NCI-H446 (cell line): Measurements from ENCODE around the gene IL1RAP.

Source experiments
- DNase-seq, 2 experiments: peaks; one replicate each; lab custom pipeline; 2025; lab: John Stamatoyannopoulos, UW

The IL1RAP gene

DNA sequence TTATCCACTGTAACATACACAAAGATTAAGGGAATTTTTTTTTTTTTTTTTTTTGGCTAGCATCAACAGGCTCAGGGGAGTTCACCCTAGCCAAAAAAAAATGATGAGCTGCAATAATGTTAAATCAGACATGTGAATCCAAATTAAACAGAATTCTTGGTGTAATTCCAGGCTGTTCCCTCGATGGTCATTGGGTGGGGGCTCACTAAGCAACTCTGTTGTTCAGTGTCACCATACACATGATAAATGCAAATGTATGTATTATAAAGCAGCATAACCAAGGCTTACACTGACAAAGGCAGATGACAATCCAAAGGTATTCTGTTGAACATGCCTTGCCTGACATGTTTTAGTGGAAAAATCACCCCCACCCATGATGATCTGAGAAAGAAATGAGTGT lies 29.0 kb downstream of the IL1RAP start:
- DNase-seq = no peak

DNA sequence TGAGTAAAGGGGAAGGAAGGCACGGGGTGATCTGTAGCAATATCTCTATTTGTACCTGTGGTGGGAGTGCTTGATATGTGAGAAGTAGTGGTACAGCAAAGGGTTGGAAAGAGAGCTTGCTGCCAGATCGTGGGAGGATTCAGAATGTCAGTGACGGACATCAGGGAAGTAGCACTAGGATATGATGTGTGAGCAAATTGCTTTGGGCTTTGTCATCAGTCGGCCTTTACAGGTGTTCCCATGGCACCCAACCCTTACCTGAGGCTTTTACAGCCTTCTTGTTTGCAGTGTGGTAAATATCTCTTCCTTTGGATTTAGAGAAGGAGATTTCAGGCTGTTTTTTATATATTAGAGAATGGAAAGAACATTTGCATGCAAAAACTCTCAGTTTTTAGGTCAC lies 29.8 kb downstream of the IL1RAP start:
- DNase-seq = no peak

DNA sequence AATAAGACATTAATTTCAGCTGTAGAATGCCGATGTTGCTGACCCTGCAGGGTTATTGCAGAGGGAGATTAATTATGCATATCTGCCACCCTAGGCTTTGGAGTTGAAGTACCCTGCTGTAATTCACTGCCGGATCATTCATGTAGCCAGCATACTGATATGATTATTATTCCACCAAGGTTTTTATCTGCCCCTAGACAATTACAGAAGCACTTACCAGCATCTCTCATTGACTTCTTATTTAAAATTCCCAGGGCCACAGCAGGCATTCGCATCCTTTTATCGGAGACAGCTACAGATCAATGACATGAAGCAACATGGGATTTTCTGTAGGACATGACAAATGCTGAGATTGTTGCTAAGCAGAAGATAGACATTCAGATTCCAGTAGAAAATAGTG lies 31.3 kb downstream of the IL1RAP start:
- no peak for DNase-seq

DNA sequence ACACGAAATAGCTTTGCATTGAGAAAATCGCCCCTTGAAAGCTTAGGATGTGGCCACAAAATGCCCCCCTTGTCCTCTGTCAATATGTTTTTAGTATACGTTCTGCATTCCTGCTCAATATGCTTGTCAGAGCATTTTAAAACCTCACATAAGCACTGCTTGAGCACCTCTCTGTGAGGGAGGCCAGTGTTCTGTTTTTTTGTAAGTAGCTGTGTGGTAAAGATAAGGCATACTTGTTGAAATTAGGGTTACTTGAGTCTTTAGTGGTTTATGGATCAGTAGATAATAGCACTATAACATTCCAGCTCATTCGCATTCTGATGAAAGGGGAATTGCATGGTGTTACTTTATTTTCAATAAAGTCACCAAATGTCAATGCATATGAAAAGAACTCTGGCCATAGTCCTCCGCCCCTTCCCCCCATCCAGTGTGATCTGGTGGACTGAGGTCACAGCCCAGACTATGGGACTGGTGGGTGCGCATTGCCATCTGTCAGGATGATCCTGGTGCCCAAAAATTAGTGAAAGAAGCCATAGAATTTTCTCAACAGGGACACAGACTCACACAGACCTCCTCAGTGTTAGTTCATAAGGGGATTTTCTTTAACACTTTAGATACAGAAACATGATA lies 33.1 kb downstream of the IL1RAP start:
- DNase-seq = no peak

DNA sequence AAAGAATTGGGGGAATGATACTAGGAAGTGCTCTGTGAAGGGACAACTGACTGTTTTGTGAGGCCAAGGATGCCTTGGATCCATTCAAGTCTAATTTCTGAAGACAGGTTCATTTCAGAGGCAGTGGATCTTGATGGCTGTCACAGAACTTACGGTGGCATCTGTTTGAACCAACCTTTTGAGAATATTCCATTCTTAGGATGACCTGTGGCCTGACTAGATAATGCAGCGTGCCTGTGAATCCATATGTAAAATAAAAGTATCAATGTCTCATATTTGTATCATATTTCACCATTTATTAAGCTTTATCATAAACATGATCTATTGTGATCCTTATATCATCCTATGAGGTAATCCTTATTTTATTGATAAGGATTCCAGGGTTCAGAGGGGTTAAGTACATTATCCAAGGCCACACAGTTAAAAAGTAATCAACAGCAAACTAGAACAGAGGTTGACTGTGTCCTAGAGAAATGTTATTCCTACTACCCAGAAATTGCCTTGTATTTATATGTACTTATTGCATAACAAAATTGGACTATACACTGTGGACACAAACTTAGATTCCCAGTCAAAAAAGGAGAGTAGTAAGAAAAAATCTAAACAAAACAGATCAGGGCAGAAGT lies 34.3 kb downstream of the IL1RAP start:
- DNase-seq = no peak

DNA sequence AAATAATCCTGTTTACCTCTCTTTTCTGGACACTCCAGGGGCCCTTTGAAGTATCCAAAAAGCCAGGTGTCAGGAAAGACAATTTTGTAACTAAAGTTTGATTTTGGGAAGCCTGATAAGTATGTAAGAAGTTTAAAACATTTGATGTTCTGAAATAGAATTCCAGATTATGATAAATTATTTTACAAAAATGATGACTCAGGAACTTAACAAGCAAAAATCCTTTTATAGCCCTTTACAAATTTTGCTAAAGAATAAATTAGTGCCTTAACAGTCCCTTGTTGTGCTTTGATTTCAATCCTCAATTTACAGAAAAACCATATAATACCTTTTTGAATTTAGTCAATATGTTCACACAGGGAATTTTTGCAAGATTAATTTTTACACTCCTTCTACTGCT lies 38.1 kb downstream of the IL1RAP start:
- no peak for DNase-seq

DNA sequence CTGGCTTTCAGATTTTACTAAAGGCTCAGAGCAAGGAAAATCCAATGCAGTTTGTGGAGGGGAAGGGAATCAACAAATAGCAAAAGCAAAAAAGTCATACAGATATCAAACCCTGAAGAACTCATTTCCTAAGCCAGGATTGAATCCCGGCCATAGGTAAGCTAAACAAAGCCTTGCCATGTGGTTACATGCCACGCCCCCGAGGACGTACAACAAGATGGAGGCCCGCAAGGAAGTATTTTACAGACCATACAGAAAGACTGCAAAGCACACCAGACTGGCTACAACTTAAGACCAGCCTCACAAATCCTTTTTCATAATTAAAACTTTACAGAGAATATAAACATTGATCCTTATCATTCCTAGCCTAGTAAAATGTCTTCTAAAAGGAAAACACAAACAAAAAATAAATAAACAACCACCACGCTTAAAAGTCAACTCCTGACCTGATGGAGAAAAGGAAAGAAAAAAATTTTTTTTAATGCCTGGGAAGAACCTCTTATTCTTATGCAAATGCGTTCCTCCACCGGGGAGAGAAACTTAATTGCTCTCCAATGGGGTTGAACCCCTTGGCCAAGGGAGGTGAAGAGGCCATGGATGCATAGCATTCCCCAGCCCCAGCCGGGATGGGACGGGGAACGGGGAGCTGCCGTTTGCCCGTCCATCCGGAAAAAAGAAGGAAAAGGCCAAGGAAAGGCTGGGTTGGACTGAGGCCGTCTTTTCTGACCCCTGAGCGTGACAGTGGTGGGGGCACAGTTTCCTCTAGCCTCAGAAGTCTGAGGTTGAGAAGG lies 39.3 kb downstream of the IL1RAP start:
- DNase-seq = no peak

DNA sequence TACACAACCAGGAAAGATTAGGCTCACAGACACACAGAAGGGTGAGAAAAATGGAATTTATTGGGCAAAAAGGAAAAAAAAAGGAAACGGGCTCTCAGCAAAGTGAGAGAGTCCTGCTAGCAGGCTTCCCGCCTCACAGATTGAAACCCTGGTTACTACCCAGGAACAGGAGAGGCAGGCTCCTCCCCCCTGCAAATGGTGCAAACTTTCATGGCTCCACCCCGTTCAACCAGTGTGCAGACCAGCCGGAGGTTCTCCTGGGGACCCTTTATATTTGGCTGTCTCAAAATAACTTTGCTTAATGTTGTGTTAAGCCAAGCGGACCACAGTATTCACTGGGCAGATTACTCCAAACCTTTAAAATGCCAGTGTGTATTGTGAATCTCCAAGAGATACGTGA lies 40.3 kb downstream of the IL1RAP start:
- DNase-seq = no peak

DNA sequence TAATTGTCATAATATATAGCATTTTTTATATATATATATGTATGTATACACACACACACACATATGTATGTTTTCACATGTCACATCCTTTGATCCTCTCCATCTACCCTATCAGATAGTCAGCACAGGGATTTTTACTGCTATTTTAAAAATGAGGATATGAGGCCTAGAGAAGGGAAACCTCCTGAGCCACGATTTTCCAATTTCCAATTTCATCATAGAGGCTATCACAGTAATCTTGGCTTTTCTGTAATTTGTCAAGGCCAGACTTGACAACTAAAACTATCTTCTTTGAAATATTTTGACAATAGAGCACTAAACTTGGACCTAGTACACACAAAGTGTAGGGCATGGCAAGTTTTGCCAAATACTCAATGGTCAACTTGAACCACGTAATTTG lies 42.5 kb downstream of the IL1RAP start:
- no peak for DNase-seq

DNA sequence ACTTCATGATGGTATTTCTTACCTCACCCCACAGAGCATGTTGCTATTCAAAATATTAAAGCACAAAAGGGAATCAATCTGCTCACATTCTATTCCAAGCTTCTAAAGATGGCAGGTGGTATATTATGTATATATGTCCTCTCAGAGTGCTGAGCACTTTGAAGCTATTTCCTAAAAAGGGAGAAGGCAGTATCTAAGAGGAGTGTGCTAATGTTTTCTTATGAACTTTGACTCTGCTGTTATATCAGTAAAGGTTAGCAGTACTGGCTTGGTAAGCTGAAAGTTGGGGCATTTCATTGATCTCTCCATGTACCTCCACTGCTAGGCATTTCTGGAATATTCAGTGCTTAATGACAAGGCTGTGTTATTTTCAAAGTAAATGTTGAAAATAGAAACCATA lies 43.4 kb downstream of the IL1RAP start:
- DNase-seq = no peak

DNA sequence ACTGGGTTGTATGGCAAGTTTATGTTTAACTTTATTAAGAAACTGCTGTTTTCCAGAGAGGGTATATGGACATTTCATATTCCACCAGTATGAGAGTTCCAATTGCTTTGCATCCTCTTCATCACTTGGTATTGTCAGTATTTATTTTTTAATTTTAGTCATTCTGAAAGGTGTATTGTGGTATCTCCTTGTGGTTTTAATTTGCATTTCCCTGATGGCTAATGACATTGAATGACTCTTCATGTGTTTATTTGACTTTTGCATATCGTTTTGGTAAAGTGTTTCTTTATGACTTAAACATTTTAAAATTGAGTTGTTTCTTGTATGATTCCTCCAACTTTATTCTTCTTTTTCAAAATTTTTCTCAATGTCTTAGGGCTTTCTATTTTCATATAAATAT lies 44.4 kb downstream of the IL1RAP start:
- no peak for DNase-seq

DNA sequence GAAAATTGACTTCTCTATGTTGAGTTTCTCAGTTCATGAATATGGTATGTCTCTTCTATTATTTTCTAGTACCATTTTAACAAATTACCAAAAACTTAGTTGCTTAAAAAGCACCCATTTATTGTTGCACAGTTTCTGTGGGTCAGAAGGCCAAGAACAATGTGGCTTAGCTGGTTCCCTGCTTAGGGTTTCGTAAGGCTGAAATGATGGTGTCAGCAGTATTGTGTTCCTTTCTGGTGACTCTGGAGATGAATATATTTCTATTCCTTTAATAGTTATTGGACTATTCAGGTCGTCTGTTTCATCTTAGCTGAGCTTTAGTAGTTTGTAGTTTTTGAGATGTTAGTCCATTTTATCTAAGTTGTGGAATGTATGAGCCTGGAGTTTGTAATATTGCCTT lies 44.9 kb downstream of the IL1RAP start:
- no peak for DNase-seq

DNA sequence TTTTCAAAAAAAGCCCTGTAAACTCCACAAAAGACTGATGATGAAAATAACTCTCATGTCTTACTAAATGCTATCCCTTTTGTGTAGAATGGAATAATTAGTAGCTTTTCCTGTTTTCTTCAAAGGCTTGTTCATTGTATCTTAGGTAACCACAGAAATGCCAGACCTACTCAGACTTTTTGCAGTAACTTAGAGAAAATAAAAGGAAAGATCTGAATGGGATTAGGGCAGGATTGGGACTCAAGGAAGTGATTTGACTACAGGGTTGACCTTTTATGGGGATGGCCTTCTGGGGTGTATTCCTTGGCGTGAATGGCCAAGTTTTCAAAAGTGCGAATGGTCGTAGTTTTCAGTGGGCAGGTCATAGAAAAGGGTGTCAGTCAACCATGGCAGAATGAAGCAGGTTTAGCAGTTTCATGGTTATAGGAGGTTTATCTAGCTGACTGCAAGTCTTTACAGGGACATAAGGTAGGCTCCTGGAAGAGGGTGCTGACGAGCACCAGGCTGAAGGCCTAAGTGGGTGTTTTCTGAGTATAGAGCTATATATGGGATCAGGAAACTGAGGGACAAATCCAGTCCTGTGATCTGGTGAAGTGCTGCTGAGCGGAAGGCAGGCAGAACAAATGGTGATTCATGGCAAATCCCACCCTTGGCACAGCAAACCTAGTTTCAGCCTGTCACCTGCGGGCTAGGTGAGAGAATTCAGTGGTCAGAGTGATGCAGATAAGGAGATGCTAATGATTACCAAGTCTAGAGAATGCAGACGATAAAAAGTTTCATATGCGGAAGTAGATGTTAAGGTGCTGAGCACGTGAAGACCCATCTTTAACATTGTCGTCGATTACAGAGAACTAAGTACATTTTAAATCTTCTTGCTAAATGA lies 46.4 kb downstream of the IL1RAP start:
- no peak for DNase-seq

DNA sequence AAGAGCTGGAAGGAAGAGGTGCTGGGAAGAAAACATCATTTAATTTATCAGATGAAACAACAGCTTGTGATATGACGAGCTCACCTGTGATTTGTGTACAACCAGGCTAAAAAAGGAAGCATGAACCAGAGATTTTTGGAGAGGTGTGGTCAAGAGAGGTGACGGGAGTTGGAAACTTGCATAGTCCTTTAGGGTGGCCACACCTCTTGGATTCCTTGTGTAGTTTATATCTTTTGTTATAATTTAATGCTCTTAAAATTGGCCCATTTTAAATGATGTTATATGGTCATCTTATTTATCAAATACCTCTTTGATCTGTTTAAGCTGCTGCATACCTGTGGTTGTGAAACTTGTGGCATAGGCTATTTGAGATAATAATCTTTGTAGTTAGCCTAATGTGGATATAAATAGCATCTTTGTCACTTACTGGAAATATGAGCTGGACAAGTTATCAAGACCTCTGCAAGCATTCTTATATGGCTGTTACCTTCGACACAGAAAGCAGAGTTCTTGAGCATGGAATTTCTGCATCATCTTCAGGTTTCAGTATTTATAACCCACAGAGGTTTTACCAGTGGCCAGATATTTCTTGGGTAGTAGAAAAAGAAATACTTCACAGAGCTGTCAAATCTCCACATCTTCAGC lies 49.1 kb downstream of the IL1RAP start:
- DNase-seq = no peak

DNA sequence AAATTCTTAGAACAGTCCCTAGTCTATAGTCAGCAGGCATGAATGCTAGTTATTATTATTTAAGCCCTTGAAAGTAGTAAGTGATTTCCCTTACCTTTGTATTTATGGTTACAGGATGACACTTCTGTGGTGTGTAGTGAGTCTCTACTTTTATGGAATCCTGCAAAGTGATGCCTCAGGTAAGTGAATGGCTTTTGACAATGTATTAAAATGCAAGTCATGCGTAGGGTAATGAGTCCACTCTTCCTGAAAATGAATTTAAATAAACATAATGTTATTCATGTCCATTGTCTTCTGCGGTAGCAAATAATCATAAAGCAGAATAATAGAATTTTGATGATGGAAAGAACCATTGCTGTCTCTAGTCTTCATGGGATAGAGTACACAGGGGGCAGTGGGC lies 50.3 kb downstream of the IL1RAP start:
- no peak for DNase-seq

DNA sequence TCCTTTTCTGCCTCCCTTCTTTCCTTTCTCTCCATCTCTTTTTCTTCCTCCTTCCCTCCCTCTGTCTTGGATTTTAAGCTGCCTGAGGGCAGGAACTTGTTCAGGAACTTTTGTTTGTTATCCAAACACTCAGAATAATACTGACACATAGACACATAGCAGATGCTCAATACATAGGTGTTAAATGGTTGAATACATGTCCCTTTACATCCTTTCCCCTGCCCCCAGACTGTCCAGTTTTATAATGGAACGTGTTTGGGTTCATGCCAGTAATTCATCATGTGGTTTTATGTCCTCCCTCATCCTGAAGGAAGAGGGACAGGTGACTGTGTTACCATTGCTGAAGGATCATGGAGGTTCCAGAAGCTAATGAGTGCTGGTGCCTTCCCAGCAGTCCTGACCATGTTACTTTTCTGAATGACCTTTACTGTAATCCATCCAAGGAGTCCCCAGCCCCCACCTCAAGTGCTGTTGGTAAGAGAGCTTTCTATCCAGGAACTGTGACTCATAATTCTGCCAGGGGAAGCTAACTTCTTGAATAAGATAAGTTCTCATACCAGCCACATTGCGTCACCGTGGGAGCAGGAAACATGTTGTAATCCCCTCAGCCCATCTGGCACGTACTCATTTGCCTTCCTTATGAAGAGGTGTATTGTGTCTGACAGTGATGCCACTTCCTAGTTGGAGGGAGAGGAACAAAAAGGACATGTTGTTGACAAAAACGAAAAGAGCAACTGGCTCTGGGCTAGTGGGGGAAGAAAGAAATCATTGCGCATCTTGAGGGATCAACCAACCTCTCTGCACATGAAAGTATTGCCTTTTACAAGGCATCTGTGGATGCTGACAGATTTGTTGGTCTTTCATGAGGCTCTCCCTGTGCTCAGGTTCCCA lies 52.4 kb downstream of the IL1RAP start:
- DNase-seq = no peak

DNA sequence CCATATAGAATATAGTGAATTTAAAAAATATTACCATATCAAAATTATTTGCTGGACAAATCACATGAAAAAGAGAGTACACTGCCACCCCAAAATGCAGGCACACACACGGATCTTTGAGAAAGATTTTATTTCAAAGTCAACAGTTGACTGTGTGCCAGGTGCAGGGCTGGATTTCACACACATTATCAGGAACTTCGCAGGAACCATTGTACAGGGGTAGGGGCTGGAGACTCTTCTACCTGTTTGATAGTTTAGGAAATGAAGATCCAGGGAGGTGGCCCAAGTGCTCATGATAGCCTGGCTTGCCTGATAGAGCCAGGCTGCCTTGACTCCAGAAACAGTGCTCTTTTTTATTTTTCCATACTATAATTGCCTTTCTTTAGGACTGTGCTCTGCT lies 54.2 kb downstream of the IL1RAP start:
- no peak for DNase-seq

DNA sequence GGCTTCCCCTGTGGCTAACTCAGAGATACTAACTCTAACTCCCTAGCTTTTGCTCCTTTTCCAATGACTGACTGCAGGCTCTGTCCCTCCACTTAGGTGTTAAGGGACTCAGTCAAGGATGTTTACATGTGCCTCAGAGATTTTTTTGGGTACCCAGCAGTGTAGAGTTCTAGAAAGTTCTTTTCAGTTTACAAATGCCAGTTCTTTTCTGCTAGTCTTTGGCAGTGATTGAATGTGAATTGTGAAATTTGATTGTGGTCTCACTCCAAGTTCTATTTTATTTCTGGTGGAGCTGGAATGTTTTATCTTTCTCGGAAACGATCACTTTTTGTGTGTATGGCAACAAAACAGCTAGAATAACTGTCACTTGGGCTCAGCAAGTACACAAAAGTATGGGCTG lies 60.6 kb downstream of the IL1RAP start:
- no peak for DNase-seq

DNA sequence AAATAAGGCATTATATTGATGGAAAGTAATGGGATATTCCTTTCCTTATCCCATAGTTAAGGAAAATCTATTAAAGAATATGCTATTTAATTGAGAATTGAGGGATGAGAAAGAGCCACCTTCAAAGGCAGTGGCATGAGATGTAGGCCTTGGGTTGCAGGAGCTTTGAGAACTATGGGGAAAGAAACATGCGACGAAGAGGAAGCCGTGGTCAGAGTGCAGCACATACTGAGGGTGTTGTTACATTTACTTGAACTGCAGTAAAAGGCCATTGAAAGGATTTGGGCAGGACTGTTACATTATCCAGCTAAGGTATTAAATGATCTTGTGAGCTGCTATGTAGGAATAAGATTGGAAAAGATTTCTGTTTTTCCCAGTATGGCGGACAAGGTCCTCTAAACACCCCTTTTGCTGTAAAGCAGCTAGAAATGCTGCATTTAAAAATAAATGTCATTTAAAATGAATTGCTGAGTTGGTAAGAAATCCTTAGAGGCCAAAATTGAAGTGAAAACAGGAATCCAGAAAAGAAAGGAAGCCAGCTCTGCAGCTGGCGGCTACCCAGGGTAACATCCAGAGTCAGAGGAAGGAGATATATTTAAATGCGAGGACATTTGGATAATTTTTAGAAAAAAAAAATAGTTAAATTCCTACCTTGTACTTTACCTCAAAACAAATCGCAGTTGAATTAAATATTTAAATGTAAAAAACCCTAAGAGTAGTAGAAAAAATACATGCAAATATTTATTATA lies 61.7 kb downstream of the IL1RAP start:
- no peak for DNase-seq

DNA sequence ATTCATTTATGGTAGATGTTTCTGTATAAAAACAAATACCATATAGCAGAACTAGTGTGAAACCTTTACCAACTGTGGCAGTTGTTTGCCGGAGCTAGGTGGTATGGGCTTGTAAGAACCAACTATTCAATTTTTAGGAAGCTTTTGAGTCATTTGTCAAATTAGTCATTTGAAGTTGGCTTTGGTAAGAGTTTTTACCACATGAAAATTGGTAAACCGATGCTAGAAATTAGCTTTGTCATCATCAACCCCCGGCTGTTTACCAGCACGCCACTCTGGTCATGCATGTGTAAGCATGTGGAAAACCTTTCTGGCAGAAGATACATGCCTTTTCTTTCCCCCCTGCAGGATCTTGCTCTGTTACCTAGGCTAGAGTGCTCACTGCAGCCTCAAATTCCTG lies 63.3 kb downstream of the IL1RAP start:
- DNase-seq = no peak
